HG03139 (cell line): ENCODE measurements around the gene CARMIL1.
"Not testable (repeated sequence)": the region's sequence is repeated elsewhere in the genome, so short reads cannot be mapped to it uniquely, and the experiment has no call there.

Experiments
- ATAC-seq: cut with Tn5 transposase; IDR thresholded peaks from one replicate; pipeline ENCODE4 v1.9.1; 2021; ENCODE audit not compliant: unreplicated experiment

The CARMIL1 gene

DNA sequence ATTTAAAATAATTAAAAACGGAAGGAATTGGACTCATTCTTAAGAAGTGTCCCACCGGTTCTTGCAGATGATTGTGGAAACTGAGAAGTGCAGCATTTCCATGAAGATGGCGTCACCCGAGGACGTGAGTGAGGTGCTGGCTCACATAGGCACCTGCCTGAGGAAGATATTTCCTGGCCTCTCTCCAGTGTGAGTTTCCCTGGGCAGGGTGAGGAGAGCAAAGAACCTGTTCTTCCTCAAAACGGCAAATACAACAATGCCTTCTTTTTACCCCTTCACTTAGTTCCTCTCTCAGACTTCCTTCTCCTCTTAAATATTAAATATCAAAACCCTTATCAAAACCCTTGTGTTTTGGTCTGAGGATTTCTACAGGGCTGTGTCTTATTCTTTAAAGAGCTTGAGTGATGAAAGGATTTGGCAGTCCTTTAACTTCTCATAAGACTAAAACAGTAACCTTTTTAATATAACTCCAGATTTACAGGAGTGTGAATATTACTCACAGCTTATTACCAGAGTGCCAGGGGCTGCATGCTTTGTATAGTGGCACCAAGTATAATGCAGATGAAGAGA lies 156.3 kb downstream of the CARMIL1 start:
- no peak for ATAC-seq

GRCh38 chr6:25436760-25437159 lies 157.6 kb downstream of the CARMIL1 start:
- ATAC-seq = no peak

DNA sequence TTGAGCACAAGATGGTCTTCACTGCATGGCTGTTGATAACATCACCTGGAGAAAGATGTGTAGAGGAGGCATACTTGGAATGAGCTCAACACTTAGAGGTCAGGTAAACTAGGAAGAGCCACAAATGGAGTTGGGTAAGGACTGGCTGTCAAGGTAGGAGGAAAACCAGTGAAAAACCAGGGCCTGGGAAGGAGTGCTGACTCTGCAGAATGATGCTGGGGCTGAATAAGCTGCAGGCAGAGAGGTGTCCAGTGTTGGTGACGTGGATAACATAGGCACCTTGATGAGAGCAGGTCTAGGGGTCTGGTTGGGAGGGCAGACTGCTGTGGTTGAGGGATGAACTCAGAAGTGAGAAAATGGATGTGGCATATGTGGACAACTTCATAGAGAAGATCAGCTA lies 160.2 kb downstream of the CARMIL1 start:
- no peak for ATAC-seq

DNA sequence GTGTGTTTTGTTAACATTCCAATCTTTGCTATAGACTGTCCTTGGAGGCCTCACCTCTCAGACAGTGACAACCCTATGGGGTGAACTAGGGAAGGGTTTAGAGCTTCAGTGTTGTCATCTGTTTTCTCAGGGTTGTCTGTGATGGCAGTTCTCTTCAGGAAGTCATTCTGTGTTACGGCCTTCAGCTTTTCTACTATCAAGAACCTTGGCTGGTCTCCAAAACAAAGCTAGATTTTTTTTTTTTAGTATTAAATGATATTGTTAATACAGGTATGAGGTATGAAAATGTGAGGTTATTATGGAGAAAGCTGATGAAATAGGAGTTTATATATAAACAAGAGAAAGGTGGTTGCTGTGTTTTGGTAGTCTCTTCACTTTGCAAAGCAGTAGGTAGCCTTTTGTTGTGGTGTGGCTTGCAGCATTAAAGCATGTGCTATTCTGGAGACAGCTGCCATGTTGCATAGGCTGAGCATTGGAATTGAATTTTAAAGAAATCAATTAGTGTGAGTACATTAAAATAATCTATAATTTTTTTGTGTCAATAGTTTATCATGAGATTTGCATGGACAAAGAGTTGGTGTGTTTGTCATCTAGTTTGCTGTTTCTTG lies 162.6 kb downstream of the CARMIL1 start:
- ATAC-seq = no peak

DNA sequence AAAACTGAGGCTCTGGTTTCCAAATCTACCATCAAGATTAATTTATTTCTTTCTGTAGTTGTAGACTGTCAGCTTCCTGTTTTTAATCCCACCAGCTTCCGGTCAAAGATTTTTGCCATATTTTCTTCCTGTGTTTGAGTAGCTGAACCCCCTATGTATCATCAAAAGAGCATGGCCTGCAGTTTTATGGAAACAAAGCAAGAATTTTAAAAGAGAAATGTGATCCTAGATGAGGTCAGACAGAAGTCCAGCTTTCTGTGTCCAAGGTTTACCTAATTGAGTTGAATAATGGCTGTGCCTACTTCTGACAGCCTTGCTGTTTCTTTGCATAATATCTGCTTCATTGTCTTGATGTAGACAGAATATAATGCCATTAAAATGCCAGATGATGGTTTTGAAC lies 163.7 kb downstream of the CARMIL1 start:
- no peak for ATAC-seq

DNA sequence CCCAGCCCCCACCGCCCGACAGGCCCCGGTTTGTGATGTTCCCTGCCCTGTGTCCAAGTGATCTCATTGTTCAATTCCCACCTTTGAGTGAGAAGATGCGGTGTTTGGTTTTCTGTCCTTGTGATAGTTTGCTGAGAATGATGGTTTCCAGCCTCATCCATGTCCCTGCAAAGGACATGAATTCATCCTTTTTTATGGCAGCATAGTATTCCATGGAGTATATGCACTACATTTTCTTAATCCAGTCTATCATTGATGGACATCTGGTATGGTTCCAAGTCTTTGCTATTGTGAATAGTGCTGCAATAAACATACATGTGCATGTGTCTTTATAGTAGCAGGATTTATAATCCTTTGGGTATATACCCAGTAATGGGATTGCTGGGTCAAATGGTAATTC lies 165.3 kb downstream of the CARMIL1 start:
- not testable (repeated sequence) for ATAC-seq

DNA sequence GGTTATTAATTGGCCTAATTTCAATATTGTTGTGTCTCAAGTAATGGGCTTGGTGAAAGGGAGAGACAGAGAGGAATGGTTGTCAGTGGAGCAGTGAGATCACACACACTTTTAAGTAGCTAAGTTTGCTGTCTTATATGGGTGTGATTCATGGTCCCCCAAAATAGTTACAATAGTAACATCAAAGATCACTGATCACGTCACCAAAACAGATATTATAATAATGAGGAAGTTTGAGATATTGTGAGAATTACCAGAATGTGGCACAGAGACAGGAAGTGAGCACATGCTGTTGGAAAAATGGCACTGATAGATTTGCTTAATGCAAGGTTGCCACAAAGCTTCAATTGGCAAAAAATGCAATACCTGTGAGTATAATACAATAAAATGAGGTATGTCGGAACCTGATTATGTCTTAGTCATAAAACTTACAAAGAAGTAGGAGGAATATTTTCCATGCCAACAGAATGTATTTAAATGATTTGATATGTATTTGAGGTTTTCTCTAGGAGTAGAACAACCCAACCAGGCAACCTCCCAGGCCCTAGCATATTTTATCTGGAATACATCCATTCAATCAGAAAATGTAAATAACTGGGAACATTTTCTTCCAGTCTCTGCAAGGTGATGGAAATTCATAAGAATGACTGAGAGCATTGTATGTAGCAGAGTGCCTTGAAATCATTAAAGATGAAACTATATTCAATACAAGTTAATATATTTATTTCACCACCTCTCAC lies 167.8 kb downstream of the CARMIL1 start:
- no peak for ATAC-seq

DNA sequence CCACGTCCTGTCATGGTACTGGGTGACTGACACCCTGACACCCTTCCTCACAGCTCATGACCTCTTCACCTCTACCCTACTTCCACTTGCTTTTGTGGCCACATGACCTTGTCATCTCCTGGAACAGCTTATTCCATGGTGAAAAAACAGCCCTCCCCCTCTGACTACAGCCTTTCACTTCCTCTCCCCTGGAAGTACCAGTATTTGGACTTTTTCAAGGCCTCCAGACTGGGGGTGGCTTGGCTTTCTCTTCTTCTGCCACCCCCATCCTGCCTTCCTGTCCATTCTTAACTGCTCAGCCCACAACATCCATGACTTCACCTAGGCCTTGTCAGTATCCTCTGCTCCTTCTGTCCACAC lies 168.4 kb downstream of the CARMIL1 start:
- ATAC-seq = no peak

- ATAC-seq = no peak
Measured at GRCh38 chr6:25448965-25449538, 169.9 kb downstream of the CARMIL1 start.

DNA sequence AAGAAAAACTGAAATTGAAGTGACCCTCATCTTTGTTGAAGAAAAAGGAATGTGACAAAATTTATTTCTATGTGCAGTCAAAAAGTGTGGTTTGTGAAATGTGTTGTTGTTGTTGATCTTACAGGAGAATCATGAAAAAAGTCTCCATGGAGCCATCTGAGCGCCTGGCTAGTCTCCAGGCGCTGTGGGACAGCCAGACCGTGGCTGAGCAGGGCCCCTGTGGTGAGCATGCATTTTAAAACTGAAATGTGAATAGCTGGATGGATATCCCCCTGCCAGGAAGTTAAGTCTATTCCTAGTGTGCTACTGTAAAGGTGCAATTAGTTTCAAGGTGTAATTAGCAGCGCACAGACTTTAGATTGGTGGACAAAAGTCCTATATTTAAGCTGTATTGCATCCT lies 170.6 kb downstream of the CARMIL1 start:
- no peak for ATAC-seq

- ATAC-seq = no peak
Measured at GRCh38 chr6:25450469-25451198, 171.5 kb downstream of the CARMIL1 start.

- no peak for ATAC-seq
Measured at GRCh38 chr6:25452031-25452430, 172.9 kb downstream of the CARMIL1 start.

GRCh38 chr6:25453288-25453687 lies 174.1 kb downstream of the CARMIL1 start:
- no peak for ATAC-seq

DNA sequence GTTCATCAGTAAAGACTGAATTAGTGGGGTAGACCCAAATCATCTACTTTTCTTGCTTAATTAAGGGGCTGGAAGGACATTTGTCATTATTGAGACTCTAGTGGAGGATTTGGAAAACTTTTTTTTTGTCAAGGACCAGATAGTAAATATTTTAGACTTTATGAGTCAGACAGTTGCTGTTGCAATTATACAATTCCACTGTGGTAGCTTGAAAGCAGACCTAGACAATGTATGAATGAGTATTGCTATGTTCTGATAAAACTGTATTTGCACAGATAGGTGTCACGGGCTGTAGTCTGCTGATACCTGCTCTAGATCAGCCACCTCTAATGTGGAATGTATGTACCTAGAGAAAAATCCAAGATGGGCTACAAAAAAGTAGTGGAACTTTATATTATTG lies 175.0 kb downstream of the CARMIL1 start:
- no peak for ATAC-seq

GRCh38 chr6:25456249-25457040 lies 177.3 kb downstream of the CARMIL1 start:
- no peak for ATAC-seq

DNA sequence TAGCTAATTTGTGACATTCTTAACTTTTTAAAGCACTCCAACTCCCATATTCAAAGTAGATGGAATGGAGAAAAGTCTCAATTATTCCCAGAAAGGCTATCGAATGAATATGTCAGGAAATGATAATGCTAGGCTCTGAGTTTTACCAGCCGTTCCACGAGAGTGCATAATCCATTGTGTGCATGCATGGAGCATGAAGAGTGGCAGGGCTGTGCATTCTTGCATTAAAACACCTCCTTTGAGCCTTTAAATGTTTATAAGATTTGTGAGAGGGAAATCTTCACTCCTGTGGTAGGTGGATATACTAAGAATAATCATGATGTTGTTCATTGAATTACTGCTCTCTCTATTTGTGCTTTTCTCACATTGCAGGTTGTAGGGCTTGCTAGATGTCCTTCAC lies 178.3 kb downstream of the CARMIL1 start:
- no peak for ATAC-seq

GRCh38 chr6:25458485-25458884 lies 179.3 kb downstream of the CARMIL1 start:
- ATAC-seq = no peak

GRCh38 chr6:25462235-25462897 lies 183.2 kb downstream of the CARMIL1 start:
- no peak for ATAC-seq

DNA sequence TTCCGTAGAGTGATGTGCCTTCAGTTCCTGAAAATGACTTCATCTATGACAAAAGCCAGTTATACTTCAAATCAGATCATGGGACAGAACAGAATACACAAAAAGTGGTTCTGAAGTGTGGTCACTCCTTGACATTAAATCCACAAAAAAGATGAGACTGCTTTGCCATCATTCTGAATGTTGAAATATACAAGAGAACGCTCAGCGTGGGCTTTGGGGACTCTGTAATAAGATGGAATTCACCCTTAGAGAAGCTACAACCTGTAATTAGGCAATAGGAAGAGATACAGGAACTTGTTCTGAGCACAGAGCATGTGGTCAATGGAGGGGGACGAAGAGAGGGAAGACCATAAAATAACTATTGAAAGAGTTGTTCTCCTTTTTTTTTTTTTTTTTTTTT lies 184.3 kb downstream of the CARMIL1 start:
- ATAC-seq = no peak

DNA sequence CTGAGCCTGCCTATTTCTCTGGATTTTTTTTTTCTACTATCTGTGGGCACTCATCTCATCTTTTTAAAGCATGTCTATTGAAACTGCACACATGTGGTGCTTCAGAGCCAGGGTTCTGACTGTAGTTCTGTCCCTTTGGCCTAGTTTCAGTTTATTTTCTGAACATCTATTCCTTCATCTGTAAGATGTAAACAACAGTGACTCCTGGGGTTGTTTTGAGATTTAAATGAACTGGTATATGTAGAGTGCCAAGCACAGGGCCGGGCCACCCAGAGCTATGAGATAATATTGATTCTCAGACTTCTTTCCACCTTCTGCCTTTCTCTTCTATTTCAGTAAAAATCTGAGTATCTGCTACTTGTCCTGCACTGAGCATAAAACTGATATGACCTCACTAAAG lies 185.1 kb downstream of the CARMIL1 start:
- no peak for ATAC-seq
